Astrocyte (in vitro differentiated cells and primary cell): ENCODE measurements around the gene FLII. TPM values are rescaled to one million over a fixed set of nuclear protein-coding genes. Genes with fewer than 3 reads are reported as not detected.

ENCODE experiments used
- DNase-seq: peaks from one replicate; pipeline ENCODE4 v3.0.0-alpha.2; 2010; ENCODE audit warnings: low read depth
- FAIRE-seq: peaks from 2 replicates; lab custom pipeline; 2011; peaks lifted over from hg19 to GRCh38; lab: Jason Lieb, UNC
- H2AFZ ChIP-seq: 2 replicates; pipeline ENCODE4 v1.6.0; 2012; ENCODE audit warnings: low read depth, low read length, inconsistent platforms
- H3K27ac ChIP-seq: 2 replicates; pipeline ENCODE4 v1.5.1; 2011; ENCODE audit warnings: low read depth, low read length, inconsistent platforms
- H3K27me3 ChIP-seq: 2 replicates; pipeline ENCODE4 v1.6.0; 2011; ENCODE audit warnings: low read length, inconsistent platforms; ENCODE audit not compliant: insufficient read depth
- H3K36me3 ChIP-seq: 2 replicates; pipeline ENCODE4 v1.5.1; 2011; ENCODE audit warnings: low read length, inconsistent platforms; ENCODE audit not compliant: insufficient read depth
- H3K4me1 ChIP-seq: 2 replicates; pipeline ENCODE4 v1.5.1; 2011; ENCODE audit warnings: low read length, inconsistent platforms; ENCODE audit not compliant: insufficient read depth
- H3K4me2 ChIP-seq: 2 replicates; pipeline ENCODE4 v1.6.0; 2012; ENCODE audit warnings: low read length, inconsistent platforms
- H3K4me3 ChIP-seq: 2 replicates; pipeline ENCODE4 v1.5.1; 2011; ENCODE audit warnings: low read depth, mild to moderate bottlenecking, low read length, inconsistent platforms; ENCODE audit not compliant: insufficient read depth
- H3K79me2 ChIP-seq: 2 replicates; pipeline ENCODE4 v1.6.0; 2012; ENCODE audit warnings: mild to moderate bottlenecking, low read length, inconsistent platforms; ENCODE audit not compliant: insufficient read depth
- H3K9ac ChIP-seq: 2 replicates; pipeline ENCODE4 v1.6.0; 2012; ENCODE audit warnings: mild to moderate bottlenecking, low read length, inconsistent platforms
- H3K9me3 ChIP-seq: 2 replicates; pipeline ENCODE4 v1.5.1; 2012; ENCODE audit warnings: low read depth, mild to moderate bottlenecking, low read length, inconsistent platforms; ENCODE audit not compliant: insufficient read depth
- H4K20me1 ChIP-seq: 2 replicates; pipeline ENCODE4 v1.6.0; 2012; ENCODE audit warnings: low read length, inconsistent platforms; ENCODE audit not compliant: insufficient read depth
- H3K27ac Mint-ChIP-seq: one replicate; pipeline ENCODE4 v1.8.0; 2021; ENCODE audit warnings: mild to moderate bottlenecking, mixed read lengths; ENCODE audit not compliant: unreplicated experiment
- H3K27me3 Mint-ChIP-seq: one replicate; pipeline ENCODE4 v1.8.0; 2021; ENCODE audit warnings: low read depth, mixed read lengths; ENCODE audit not compliant: unreplicated experiment
- H3K36me3 Mint-ChIP-seq: one replicate; pipeline ENCODE4 v1.8.0; 2021; ENCODE audit warnings: low read depth, mixed read lengths; ENCODE audit not compliant: unreplicated experiment
- H3K4me1 Mint-ChIP-seq: one replicate; pipeline ENCODE4 v1.8.0; 2021; ENCODE audit warnings: low read depth, mixed read lengths; ENCODE audit not compliant: unreplicated experiment
- H3K4me3 Mint-ChIP-seq: one replicate; pipeline ENCODE4 v1.8.0; 2021; ENCODE audit warnings: mild to moderate bottlenecking, moderate library complexity, mixed read lengths; ENCODE audit not compliant: unreplicated experiment
- H3K9me3 Mint-ChIP-seq: one replicate; pipeline ENCODE4 v1.8.0; 2021; ENCODE audit warnings: mild to moderate bottlenecking, mixed read lengths; ENCODE audit not compliant: unreplicated experiment
- EZH2 ChIP-seq: IDR thresholded peaks from 2 replicates; pipeline ENCODE4 v1.6.1; 2012; ENCODE audit warnings: mild to moderate bottlenecking, low read length, inconsistent platforms; ENCODE audit not compliant: insufficient read depth
- total RNA-seq: library from RNA; stranded (reverse); gene quantifications from 2 replicates; pipeline ENCODE4 v1.2.1, GENCODE V29; 2021
- TF ChIP-seq, protein P1 (sequence below): IDR thresholded peaks from 2 replicates; pipeline ENCODE4 v1.5.1; 2011; ENCODE audit warnings: low read depth, mild to moderate bottlenecking, inconsistent platforms, low read length, moderate library complexity; ENCODE audit not compliant: insufficient read depth

Gene FLII
- total RNA-seq, 1 donor from 2014 or later: 257 TPM

DNA sequence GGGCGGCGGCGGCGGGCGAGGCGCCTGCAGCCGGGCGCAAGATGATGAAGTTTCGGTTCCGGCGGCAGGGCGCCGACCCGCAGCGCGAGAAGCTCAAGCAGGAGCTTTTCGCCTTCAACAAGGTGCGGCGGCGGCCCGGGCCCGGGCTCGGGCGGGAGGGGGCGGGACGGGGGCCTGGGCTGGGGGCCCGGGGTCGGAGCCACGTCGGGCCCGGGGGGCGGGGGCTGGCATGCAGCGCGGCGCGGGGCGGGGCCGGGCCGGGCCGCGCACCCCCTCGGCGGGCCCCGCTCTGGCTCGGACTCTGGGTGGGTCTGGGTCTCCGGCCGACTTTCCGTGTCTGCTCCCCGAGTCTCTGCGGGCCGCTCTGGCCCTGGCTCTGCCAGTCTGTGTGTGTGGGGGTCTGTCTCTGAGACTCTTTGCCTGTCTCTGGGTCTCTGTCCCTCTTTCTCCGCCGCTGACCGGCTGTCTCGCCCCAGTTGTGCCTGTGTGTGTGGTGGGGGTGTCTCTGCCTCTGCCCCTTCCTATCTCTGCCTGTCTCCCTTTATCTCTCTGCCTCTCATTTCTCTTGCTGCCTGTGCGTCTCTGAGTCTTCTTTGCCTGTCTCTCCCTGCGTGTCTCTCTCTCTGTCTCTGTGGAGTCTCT lies 32.8 kb downstream of the FLII start:
- Mint-ChIP-seq H3K27me3 (no peaks in the 10 kb centered on the region), H3K4me3 (peak overlapping the region; percentile 100), H3K4me1 (peaks cover 5% of the 10 kb centered on the region), H3K9me3 (peaks cover 2% of the 10 kb centered on the region), H3K27ac (peak overlapping the region; percentile 82), H3K36me3 (no peaks in the 10 kb centered on the region)
- Histone ChIP-seq H3K9ac (peak overlapping the region; percentile 97), H3K4me2 (peak overlapping the region; percentile 100), H3K4me3 (peak overlapping the region; percentile 95), H3K4me1 (peaks cover 27% of the 10 kb centered on the region), H3K9me3 (no peaks in the 10 kb centered on the region), H3K36me3 (no peaks in the 10 kb centered on the region), H3K79me2 (peaks cover 50% of the 10 kb centered on the region), H3K27me3 (no peaks in the 10 kb centered on the region), H3K27ac (no peak overlapping the region), H2AFZ (peak overlapping the region; percentile 88), H4K20me1 (peaks cover 49% of the 10 kb centered on the region)
- DNase-seq (no peak), FAIRE-seq (no peak)
- no peak for TF ChIP-seq EZH2
- TF ChIP-seq, protein P1, sequence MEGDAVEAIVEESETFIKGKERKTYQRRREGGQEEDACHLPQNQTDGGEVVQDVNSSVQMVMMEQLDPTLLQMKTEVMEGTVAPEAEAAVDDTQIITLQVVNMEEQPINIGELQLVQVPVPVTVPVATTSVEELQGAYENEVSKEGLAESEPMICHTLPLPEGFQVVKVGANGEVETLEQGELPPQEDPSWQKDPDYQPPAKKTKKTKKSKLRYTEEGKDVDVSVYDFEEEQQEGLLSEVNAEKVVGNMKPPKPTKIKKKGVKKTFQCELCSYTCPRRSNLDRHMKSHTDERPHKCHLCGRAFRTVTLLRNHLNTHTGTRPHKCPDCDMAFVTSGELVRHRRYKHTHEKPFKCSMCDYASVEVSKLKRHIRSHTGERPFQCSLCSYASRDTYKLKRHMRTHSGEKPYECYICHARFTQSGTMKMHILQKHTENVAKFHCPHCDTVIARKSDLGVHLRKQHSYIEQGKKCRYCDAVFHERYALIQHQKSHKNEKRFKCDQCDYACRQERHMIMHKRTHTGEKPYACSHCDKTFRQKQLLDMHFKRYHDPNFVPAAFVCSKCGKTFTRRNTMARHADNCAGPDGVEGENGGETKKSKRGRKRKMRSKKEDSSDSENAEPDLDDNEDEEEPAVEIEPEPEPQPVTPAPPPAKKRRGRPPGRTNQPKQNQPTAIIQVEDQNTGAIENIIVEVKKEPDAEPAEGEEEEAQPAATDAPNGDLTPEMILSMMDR: no peak

- Mint-ChIP-seq H3K4me1 (peaks cover 5% of the 10 kb centered on the region), H3K36me3 (no peaks in the 10 kb centered on the region), H3K27me3 (no peaks in the 10 kb centered on the region), H3K9me3 (peaks cover 2% of the 10 kb centered on the region), H3K27ac (peak within 1 kb of the TSS; percentile 94), H3K4me3 (peak within 1 kb of the TSS; percentile 100)
- DNase-seq (peak; percentile 79), FAIRE-seq (no peak)
- peak within 1 kb of the TSS; percentile 88 for H2AFZ ChIP-seq
- H4K20me1 ChIP-seq: peaks cover 43% of the 10 kb centered on the region
- TF ChIP-seq EZH2: no peak
- TF ChIP-seq, protein P1: no peak
- H3K79me2 ChIP-seq: peaks cover 44% of the 10 kb centered on the region
- peak within 1 kb of the TSS; percentile 95 for H3K4me3 ChIP-seq
- H3K4me1 ChIP-seq: peaks cover 27% of the 10 kb centered on the region
- no peaks in the 10 kb centered on the region for H3K27me3 ChIP-seq
- peak within 1 kb of the TSS; percentile 97 for H3K9ac ChIP-seq
- no peaks in the 10 kb centered on the region for H3K36me3 ChIP-seq
- peak within 1 kb of the TSS; percentile 100 for H3K4me2 ChIP-seq
- no peak within 1 kb of the TSS for H3K27ac ChIP-seq
- H3K9me3 ChIP-seq: no peaks in the 10 kb centered on the region
These were observed 33.4 kb downstream of the FLII start, which contains the start of gene LLGL1 for GRCh38 chr17:18225121-18225641. Gene LLGL1 (plus strand): TSS chr17:18225635. CDS start chr17:18225683, 48 bp downstream.
